SK-N-SH treated with all-trans-retinoic acid at 6 μM for 48 hours (cell line): ENCODE data around the gene LDLRAP1.

Source experiments
- ATAC-seq: fragments of 200-7000 bp; cut with Tn5 transposase; 3 replicates; pipeline ENCODE4 v1.9.1; 2020; ENCODE audit warnings: mild to moderate bottlenecking, moderate library complexity
- ARNTL ChIP-seq: fragments of 450-650 bp; formaldehyde crosslinking; IDR thresholded peaks from 2 replicates; pipeline ENCODE4 v1.5.0; 2020; ENCODE audit warnings: low read depth, mild to moderate bottlenecking, moderate library complexity, borderline replicate concordance
- BACH2 ChIP-seq: fragments of 250-450 bp; sonication (Bioruptor Pico); IDR thresholded peaks from 2 replicates; pipeline ENCODE4 v1.9.0; 2021; ENCODE audit warnings: mild to moderate bottlenecking, borderline replicate concordance
- CREB5 ChIP-seq: fragments of 250-450 bp; sonication (Bioruptor Pico); IDR thresholded peaks from 2 replicates; pipeline ENCODE4 v1.5.1; 2020; ENCODE audit warnings: low read depth, mild to moderate bottlenecking, moderate library complexity
- CSDC2 ChIP-seq: fragments of 250-450 bp; sonication (Bioruptor Pico); IDR thresholded peaks from 2 replicates; pipeline ENCODE4 v1.5.0; 2020; ENCODE audit warnings: mild to moderate bottlenecking, moderate library complexity
- CSRNP3 ChIP-seq: fragments of 250-450 bp; sonication (Bioruptor Pico); IDR thresholded peaks from 2 replicates; pipeline ENCODE4 v1.5.1; 2021; ENCODE audit warnings: mild to moderate bottlenecking, moderate library complexity
- ESRRG ChIP-seq: fragments of 250-450 bp; sonication (Bioruptor Pico); IDR thresholded peaks from 2 replicates; pipeline ENCODE4 v1.6.1; 2021; ENCODE audit warnings: mild to moderate bottlenecking
- GLIS3 ChIP-seq: fragments of 250-450 bp; sonication (Bioruptor Pico); IDR thresholded peaks from 2 replicates; pipeline ENCODE4 v1.5.0; 2020; ENCODE audit warnings: mild to moderate bottlenecking, moderate library complexity
- ISL1 ChIP-seq: fragments of 250-450 bp; sonication (Bioruptor Pico); IDR thresholded peaks from 2 replicates; pipeline ENCODE4 v2.1.2; 2022; ENCODE audit warnings: mild to moderate bottlenecking, moderate library complexity
- OSR1 ChIP-seq: fragments of 250-450 bp; sonication (Bioruptor Pico); IDR thresholded peaks from 2 replicates; pipeline ENCODE4 v1.8.0; 2022; ENCODE audit warnings: moderate library complexity, mild to moderate bottlenecking, inconsistent platforms
- PATZ1 ChIP-seq: fragments of 250-450 bp; sonication (Bioruptor Pico); IDR thresholded peaks from 2 replicates; pipeline ENCODE4 v1.8.0; 2020; ENCODE audit warnings: mild to moderate bottlenecking, moderate library complexity, borderline replicate concordance
- POU6F1 ChIP-seq: fragments of 250-450 bp; sonication (Bioruptor Pico); IDR thresholded peaks from 2 replicates; pipeline ENCODE4 v1.8.0; 2021; ENCODE audit warnings: low read depth, mild to moderate bottlenecking, moderate library complexity, borderline replicate concordance
- PPARA ChIP-seq: fragments of 250-450 bp; sonication (Bioruptor Pico); IDR thresholded peaks from 2 replicates; pipeline ENCODE4 v1.5.0; 2020; ENCODE audit warnings: mild to moderate bottlenecking, borderline replicate concordance
- RARB ChIP-seq: fragments of 250-450 bp; sonication (Bioruptor Pico); IDR thresholded peaks from 2 replicates; pipeline ENCODE4 v1.8.0; 2021; ENCODE audit warnings: mild to moderate bottlenecking, moderate library complexity
- SNAI2 ChIP-seq: fragments of 250-450 bp; sonication (Bioruptor Pico); IDR thresholded peaks from 2 replicates; pipeline ENCODE4 v1.5.0; 2020; ENCODE audit warnings: mild to moderate bottlenecking, moderate library complexity
- TCF4 ChIP-seq: fragments of 250-450 bp; sonication (Bioruptor Pico); IDR thresholded peaks from 2 replicates; pipeline ENCODE4 v1.8.0; 2021; ENCODE audit warnings: mild to moderate bottlenecking, moderate library complexity, borderline replicate concordance
- TOX ChIP-seq: fragments of 250-450 bp; sonication (Bioruptor Pico); IDR thresholded peaks from 2 replicates; pipeline ENCODE4 v1.8.0; 2021; ENCODE audit warnings: mild to moderate bottlenecking, moderate library complexity, borderline replicate concordance
- TSHZ2 ChIP-seq: fragments of 250-450 bp; sonication (Bioruptor Pico); IDR thresholded peaks from 2 replicates; pipeline ENCODE4 v1.5.0; 2020; ENCODE audit warnings: mild to moderate bottlenecking, moderate library complexity
- ZC3H10 ChIP-seq: fragments of 250-450 bp; sonication (Bioruptor Pico); IDR thresholded peaks from 2 replicates; pipeline ENCODE4 v1.5.1; 2021; ENCODE audit warnings: mild to moderate bottlenecking, moderate library complexity
- ZFP3 ChIP-seq: fragments of 250-450 bp; sonication (Bioruptor Pico); IDR thresholded peaks from 2 replicates; pipeline ENCODE4 v1.5.0; 2020; ENCODE audit warnings: mild to moderate bottlenecking, moderate library complexity
- ZFP30 ChIP-seq: fragments of 450-650 bp; formaldehyde crosslinking; IDR thresholded peaks from 2 replicates; pipeline ENCODE4 v1.5.0; 2022; ENCODE audit warnings: mild to moderate bottlenecking, moderate library complexity
- ZNF70 ChIP-seq: fragments of 450-650 bp; formaldehyde crosslinking; IDR thresholded peaks from 2 replicates; pipeline ENCODE4 v1.5.0; 2020; ENCODE audit warnings: mild to moderate bottlenecking, moderate library complexity
- ZNF8 ChIP-seq: fragments of 450-650 bp; formaldehyde crosslinking; IDR thresholded peaks from 2 replicates; pipeline ENCODE4 v1.5.0; 2020; ENCODE audit warnings: mild to moderate bottlenecking, moderate library complexity

The LDLRAP1 gene

GRCh38 chr1:25544819-25545218 is 1.4 kb downstream of the LDLRAP1 start:
- no peak for TF ChIP-seq POU6F1 (CRISPR knock-in tag)
- no peak for TF ChIP-seq TCF4 (CRISPR knock-in tag)
- TF ChIP-seq ZFP30: no peak
- no peak for TF ChIP-seq ZNF8 (CRISPR knock-in tag)
- TF ChIP-seq PATZ1 (CRISPR knock-in tag): no peak
- no peak for TF ChIP-seq PPARA
- no peak for TF ChIP-seq TSHZ2 (CRISPR knock-in tag)
- TF ChIP-seq ZC3H10 (CRISPR knock-in tag): no peak
- no peak for TF ChIP-seq TOX (CRISPR knock-in tag)
- TF ChIP-seq ESRRG: no peak
- TF ChIP-seq CSRNP3 (CRISPR knock-in tag): no peak
- no peak for TF ChIP-seq SNAI2 (CRISPR knock-in tag)
- no peak for TF ChIP-seq ZNF70 (CRISPR knock-in tag)
- no peak for TF ChIP-seq ISL1
- no peak for TF ChIP-seq GLIS3 (CRISPR knock-in tag)
- TF ChIP-seq ARNTL (CRISPR knock-in tag): no peak
- no peak for TF ChIP-seq RARB (CRISPR knock-in tag)
- no peak for TF ChIP-seq ZFP3 (CRISPR knock-in tag)
- no peak for TF ChIP-seq CREB5 (CRISPR knock-in tag)
- TF ChIP-seq CSDC2: no peak
- ATAC-seq: peak; percentile 72

- TF ChIP-seq PATZ1 (CRISPR knock-in tag) (no peak), TOX (CRISPR knock-in tag) (no peak), CREB5 (CRISPR knock-in tag) (no peak), POU6F1 (CRISPR knock-in tag) (no peak), TSHZ2 (CRISPR knock-in tag) (no peak), OSR1 (CRISPR knock-in tag) (no peak), ZNF70 (CRISPR knock-in tag) (no peak), BACH2 (no peak)
- ATAC-seq: no peak
Observed at GRCh38 chr1:25545767-25546166, 2.4 kb downstream of the LDLRAP1 start.
